ENCODE results near the gene CLSTN2.

The CLSTN2 gene

DNA sequence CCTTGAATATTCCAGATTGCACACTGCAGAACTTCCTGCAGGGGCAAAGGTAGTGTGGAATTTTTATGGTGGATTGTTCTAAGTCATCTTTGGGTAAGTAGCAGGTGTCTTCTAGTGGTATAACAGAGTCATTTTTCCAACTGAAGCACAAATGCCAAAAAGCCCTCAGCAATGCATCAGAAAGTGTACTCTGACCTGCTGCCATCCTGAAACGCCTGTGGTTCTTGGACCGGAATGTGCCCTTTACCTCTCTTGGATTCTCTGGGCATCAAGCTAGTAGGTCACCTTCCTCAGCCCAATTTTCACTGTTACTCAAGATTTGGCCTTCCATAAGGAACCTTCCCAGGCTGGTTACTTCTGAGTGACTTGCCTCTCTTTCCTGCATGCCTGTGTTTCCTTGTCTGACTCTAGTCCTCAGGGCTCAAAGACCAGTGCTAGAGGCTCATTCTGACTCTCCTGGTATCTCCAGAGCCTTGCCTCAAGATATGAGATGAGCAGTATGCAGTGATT lies 4.8 kb downstream of the CLSTN2 start:
- DNase-seq, result no peak
- intact Hi-C loops (cut with DNase I), result loop anchor here (5.0 to 10.0 kb wide), 3 partner anchors 385 to 798 kb away; no protein-coding TSS in a partner anchor

GRCh38 chr3:139940622-139941021 lies 5.6 kb downstream of the CLSTN2 start:
- DNase-seq, result no peak
- intact Hi-C loops (cut with DNase I), result no loop called here

- intact Hi-C loops (cut with DNase I), result no loop called here
- no peak for DNase-seq
Measured at GRCh38 chr3:139941580-139941979, 6.6 kb downstream of the CLSTN2 start.

DNA sequence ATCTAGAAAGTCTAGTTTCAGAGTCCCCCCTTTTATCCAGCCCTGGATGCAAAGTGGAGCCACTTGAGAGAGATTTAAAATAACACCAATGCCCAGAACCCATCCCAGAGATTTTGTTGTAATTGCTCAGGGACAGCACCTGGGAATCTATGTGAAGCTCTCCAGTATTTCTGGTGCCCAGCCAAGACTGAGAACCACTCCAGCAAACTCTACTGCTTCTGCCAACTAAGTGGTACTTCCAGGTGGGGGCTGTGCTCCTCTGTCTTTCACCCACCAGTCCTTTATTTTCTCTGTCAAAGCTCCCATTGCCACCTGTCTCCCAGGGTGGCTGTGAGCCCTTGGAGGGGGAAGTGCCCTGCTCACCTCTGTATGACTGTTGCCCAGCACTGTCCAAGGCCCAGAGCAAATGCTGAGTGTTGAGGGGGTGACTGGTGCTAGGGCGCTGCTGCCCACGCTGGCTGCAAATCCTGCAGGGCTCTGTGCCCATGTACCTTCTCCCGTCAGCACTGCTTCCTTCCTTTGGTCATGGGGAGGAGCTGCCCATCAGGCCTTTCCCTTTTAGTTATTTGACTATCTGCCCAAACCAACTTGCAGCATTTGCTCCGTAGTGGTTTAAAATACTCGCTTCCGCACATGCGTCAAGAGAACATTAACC lies 9.4 kb downstream of the CLSTN2 start:
- no peak for DNase-seq
- intact Hi-C loops (cut with DNase I), result no loop called here

- no peak for DNase-seq
- intact Hi-C loops (cut with DNase I), result no loop called here
Measured at GRCh38 chr3:139945386-139945785, 10.4 kb downstream of the CLSTN2 start.

- no peak for DNase-seq
- intact Hi-C loops (cut with DNase I), result no loop called here
Measured at GRCh38 chr3:139945942-139946341, 11.0 kb downstream of the CLSTN2 start.

DNA sequence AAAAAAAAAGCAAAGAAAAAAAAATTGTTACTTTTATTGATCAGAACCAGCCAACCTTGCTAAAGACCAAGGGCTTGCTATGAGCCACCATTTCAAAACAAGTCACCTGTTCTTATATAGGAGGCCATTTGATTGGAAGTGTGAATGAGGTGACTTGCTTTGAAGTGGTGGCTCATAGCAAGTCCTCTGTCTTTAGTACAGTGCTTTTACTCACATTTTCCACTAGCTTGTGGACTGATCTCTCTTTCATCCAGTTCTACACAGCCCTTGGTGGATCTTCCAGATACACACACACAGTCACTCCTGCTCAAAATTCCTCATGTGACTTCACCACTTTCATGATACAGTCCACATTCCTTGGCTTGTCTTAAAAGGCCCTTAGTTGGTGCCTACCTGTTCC lies 13.5 kb downstream of the CLSTN2 start:
- no peak for DNase-seq
- intact Hi-C loops (cut with DNase I), result no loop called here

GRCh38 chr3:139948898-139949297 lies 13.9 kb downstream of the CLSTN2 start:
- intact Hi-C loops (cut with DNase I), result no loop called here
- no peak for DNase-seq

GRCh38 chr3:139953131-139953910 lies 18.3 kb downstream of the CLSTN2 start:
- no peak for DNase-seq
- intact Hi-C loops (cut with DNase I), result no loop called here

DNA sequence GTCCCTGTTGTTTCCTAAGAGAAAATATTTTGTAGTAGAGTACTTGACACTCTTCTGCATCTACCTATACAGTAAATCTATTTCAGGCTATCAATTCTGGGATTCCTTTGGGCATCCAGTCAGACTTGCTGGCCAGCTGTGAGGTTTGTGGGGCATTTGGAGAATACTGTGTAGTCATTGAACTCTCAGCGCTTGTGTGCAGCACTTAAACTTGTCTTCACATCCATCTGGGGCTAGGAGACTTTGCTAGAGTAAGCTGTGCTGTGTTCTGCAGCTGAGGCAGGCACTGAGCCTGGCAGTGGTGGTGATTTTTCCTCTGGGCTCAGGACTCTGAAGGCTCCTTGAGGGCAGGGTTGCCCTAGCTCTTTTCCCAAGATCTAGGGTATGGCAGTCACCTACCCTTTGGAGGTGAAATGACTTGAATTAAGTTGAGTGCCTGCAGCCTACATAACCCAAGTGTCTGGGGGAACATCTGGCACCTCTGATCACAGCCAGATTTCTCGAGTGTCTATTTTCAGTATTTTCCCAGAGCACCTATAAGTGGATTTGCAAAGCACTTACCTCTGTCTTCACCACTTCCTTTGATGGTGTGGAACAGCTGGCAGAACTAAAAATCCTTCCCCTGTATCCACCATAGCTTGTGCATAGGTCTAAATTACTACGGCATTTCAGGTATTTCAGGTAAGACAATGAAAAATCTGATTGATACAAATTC lies 19.3 kb downstream of the CLSTN2 start:
- intact Hi-C loops (cut with DNase I), result no loop called here
- DNase-seq, result no peak

DNA sequence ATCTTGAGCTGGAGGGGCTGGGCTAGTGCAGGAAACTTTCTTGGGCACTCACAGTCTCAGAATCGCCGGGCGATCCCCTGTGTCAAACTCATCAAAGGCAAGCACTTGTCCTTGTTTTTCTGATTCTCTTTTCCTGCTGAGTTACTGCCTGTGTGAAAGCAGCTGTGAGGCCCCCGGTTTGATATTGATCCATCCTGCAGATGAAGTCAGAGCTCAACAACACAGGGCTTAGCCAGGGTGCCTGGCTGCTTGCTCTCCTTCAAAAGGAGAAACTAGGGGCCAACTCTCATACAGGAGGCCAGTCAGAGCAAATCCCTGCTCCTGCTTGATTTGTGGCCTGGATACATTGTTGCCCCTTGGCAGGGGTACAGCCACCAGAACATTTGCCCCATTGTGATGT lies 22.9 kb downstream of the CLSTN2 start:
- intact Hi-C loops (cut with DNase I), result no loop called here
- no peak for DNase-seq

DNA sequence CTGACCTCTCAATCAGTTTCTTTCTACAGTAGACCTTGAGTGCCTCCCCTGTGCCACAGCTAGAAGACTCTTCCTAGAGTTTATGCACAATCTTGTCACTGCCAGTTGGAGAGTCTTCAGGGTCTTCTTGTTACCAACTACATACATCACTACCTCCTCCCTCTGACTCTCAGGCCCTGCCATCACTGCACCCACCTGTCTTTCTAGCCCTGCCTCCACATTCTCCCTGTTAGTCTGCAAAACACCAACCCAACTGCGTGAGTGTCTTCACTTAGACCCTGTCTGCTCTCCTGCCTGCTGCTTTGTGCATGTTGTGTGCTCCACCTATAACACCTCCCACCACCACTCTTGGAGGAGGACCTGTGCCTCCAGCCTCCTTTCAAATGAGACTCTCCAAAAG lies 34.4 kb downstream of the CLSTN2 start:
- intact Hi-C loops (cut with DNase I), result no loop called here
- DNase-seq, result no peak

DNA sequence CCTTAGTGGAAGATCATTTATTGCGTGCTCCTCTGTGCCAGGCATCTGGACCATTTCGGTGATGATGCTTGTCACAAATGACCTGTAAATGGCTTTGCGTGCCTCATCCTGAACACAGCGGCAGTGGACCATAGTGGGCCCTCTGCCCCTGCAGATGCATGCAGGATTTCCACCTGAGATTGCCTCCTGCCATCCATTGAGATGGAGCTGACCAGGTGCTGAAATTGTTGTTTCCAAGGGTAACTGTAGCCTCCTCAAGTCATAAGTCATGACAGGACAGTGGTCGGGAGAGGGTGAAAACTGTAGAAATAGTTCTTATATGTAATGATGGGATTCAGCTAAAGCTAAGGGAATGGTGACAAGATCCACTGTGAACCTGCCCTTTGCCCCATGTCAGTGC lies 35.5 kb downstream of the CLSTN2 start:
- DNase-seq, result no peak
- intact Hi-C loops (cut with DNase I), result no loop called here

GRCh38 chr3:139974809-139975425 lies 39.9 kb downstream of the CLSTN2 start:
- intact Hi-C loops (cut with DNase I), result no loop called here
- no peak for DNase-seq

DNA sequence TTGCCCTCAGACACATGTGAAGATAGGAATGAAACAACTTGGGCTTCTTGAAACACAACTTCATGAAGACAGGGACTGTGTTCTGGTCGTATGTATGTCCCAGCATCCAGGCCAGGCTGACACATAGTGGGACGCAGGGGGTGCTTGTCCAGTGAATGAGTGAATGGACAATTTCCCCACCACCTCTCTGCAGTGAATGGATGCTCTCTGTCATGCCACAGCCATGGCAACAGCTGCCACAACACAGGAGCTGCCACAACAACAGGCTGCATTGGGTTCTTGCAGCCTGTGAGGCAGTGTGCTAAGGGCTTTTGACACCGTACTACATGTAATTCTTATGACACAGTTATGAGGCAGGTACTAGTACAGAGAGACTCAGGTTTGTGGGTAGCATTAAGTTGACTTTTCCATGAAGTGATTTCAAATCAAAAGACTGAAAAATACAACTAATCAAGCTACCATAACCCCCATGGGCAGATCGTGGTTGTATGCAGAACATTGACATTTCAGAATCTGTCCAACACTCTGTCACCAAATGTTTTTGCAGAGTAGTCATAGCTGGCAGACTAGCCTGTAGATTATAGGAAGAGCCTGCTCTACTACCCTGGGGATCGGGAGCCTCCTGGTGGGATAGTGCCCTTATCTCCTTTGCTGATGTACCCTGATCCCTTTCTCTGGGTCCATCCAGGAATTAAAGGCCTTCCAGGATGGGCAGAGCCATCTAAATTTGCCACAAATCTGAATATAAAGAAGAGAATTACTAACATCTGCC lies 40.8 kb downstream of the CLSTN2 start:
- DNase-seq, result no peak
- intact Hi-C loops (cut with DNase I), result no loop called here

- DNase-seq, result no peak
- intact Hi-C loops (cut with DNase I), result no loop called here
Measured at GRCh38 chr3:139978966-139979365, 44.0 kb downstream of the CLSTN2 start.

DNA sequence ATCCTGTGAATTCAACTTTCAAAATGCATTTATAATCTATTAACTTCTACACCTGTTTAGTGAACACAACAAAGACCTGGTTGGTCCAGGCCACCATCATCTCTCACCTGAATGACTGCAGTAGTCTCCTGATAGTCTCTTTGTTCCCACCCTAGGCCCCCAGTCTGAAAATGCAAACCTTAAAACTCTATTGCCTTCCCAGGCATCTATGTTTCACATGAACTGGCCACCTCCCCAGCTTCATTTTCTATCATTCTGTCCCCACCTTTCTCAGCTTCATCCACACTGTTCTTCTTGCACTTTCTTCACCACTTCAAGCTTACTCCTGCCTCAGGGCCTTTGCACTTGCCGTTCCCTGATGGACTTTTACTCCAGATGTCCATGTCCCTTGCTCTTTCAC lies 45.0 kb downstream of the CLSTN2 start:
- no peak for DNase-seq
- intact Hi-C loops (cut with DNase I), result no loop called here

- intact Hi-C loops (cut with DNase I), result no loop called here
- DNase-seq, result no peak
Measured at GRCh38 chr3:139982404-139982803, 47.4 kb downstream of the CLSTN2 start.

DNA sequence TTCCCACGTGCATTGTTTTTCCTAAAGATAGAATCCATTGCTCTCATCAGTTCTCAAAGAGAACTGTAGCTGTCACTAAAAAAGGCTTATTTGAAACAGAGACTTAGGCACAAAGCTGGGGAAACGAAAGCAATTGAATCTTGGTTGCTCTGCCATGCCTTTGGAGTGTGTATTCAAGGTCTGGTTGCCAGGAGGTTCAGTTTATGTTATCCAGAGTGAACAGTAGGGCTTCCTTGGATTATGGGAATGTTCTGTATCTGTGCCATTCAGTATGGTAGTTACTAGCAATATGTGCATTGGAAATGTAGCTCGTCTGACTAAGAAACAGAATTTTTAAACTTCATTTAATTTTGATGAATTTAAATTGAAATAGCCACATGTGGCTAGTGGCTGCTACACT lies 50.6 kb downstream of the CLSTN2 start:
- DNase-seq, result no peak
- intact Hi-C loops (cut with DNase I), result no loop called here

- no peak for DNase-seq
- intact Hi-C loops (cut with DNase I), result no loop called here
Measured at GRCh38 chr3:139987908-139988307, 52.9 kb downstream of the CLSTN2 start.

Data from posterior cingulate gyrus (tissue), 11 donors.